ENCODE measurements around the gene LAGE3. TPM values are rescaled to one million over a fixed set of nuclear protein-coding genes. Genes with fewer than 3 reads are reported as not detected.

The LAGE3 gene
- polyA plus RNA-seq, 1 donor (not counting 4 experiments of a cell fraction or from before 2014, with no cell fraction given) = 9.3 TPM

- Histone ChIP-seq H3K4me1 (ENCODE audit: control insufficient read depth, extremely low read depth, insufficient read depth, low read length) (peaks cover 13% of the 10 kb centered on the region), H4K20me1 (ENCODE audit: control insufficient read depth, extremely low read depth, insufficient read depth, low read length) (no peaks in the 10 kb centered on the region), H3K9me1 (ENCODE audit: control insufficient read depth, extremely low read depth, insufficient read depth, low read length) (no peaks in the 10 kb centered on the region), H2AFZ (ENCODE audit: control insufficient read depth, low read length) (no peak overlapping the region), H3K79me2 (ENCODE audit: control insufficient read depth, insufficient read depth, low read length) (peaks cover 11% of the 10 kb centered on the region), H3K27me3 (ENCODE audit: control insufficient read depth, extremely low read depth, insufficient read depth, low read length) (no peaks in the 10 kb centered on the region), H3K4me2 (ENCODE audit: control insufficient read depth, extremely low read depth, insufficient read depth, low read depth, low read length) (peak overlapping the region; percentile 65), H3K9ac (ENCODE audit: control insufficient read depth, extremely low read depth, insufficient read depth, low read length) (peak overlapping the region; percentile 61), H3K27ac (ENCODE audit: control insufficient read depth, insufficient read depth, low read length) (no peak overlapping the region), H3K4me3 (ENCODE audit: control insufficient read depth in 2 of 3, extremely low read depth in 1 of 3, insufficient read depth in 2 of 3, low read depth in 1 of 3, low read length in 3 of 3) (peak overlapping the region in 1 of 3 experiments; percentile 71), H3K9me3 (ENCODE audit: control insufficient read depth, low read depth, low read length) (no peaks in the 10 kb centered on the region), H3K36me3 (ENCODE audit: control insufficient read depth in 2 of 2, extremely low read depth in 1 of 2, insufficient read depth in 2 of 2, low read length in 2 of 2) (peaks cover 5 to 7% of the 10 kb centered on the region in 2 experiments)
- DNase-seq (ENCODE audit: low read depth, low spot score) (no peak), FAIRE-seq (no peak)
- dilution Hi-C loops (cut with MboI; ENCODE audit: extremely low pct_ligation_motif_present, low sequenced_read_pairs) = no loop called here
- TF ChIP-seq EZH2 (IDR thresholded peaks at IDR 0.05; ENCODE audit: low read length) = no peak
- TF ChIP-seq CTCF (optimal IDR thresholded peaks at IDR 0.05 in 1 of 3, IDR thresholded peaks at IDR 0.05 in 1 of 3, conservative IDR thresholded peaks at IDR 0.05 in 1 of 3; ENCODE audit: extremely low read depth in 1 of 3, insufficient read depth in 2 of 3, low read length in 3 of 3) = no peak
Measured at GRCh38 chrX:154489182-154489581, 10.1 kb upstream of the LAGE3 start.

- peaks cover 13% of the 10 kb centered on the region for H3K4me1 ChIP-seq (ENCODE audit: control insufficient read depth, extremely low read depth, insufficient read depth, low read length)
- no peak for DNase-seq (ENCODE audit: low read depth, low spot score)
- H3K36me3 ChIP-seq (ENCODE audit: control insufficient read depth in 2 of 2, extremely low read depth in 1 of 2, insufficient read depth in 2 of 2, low read length in 2 of 2) = peaks cover 5 to 8% of the 10 kb centered on the region in 2 experiments
- no peaks in the 10 kb centered on the region for H3K9me3 ChIP-seq (ENCODE audit: control insufficient read depth, low read depth, low read length)
- H3K27me3 ChIP-seq (ENCODE audit: control insufficient read depth, extremely low read depth, insufficient read depth, low read length) = no peaks in the 10 kb centered on the region
- no peak overlapping the region for H3K9ac ChIP-seq (ENCODE audit: control insufficient read depth, extremely low read depth, insufficient read depth, low read length)
- TF ChIP-seq EZH2 (IDR thresholded peaks at IDR 0.05; ENCODE audit: low read length) (no peak), CTCF (optimal IDR thresholded peaks at IDR 0.05 in 1 of 3, IDR thresholded peaks at IDR 0.05 in 1 of 3, conservative IDR thresholded peaks at IDR 0.05 in 1 of 3; ENCODE audit: extremely low read depth in 1 of 3, insufficient read depth in 2 of 3, low read length in 3 of 3) (no peak)
- no peaks in the 10 kb centered on the region for H4K20me1 ChIP-seq (ENCODE audit: control insufficient read depth, extremely low read depth, insufficient read depth, low read length)
- no peak overlapping the region for H2AFZ ChIP-seq (ENCODE audit: control insufficient read depth, low read length)
- H3K9me1 ChIP-seq (ENCODE audit: control insufficient read depth, extremely low read depth, insufficient read depth, low read length) = no peaks in the 10 kb centered on the region
- H3K27ac ChIP-seq (ENCODE audit: control insufficient read depth, insufficient read depth, low read length) = no peak overlapping the region
- peaks cover 11% of the 10 kb centered on the region for H3K79me2 ChIP-seq (ENCODE audit: control insufficient read depth, insufficient read depth, low read length)
- no peak overlapping the region for H3K4me2 ChIP-seq (ENCODE audit: control insufficient read depth, extremely low read depth, insufficient read depth, low read depth, low read length)
- no peak for FAIRE-seq
- dilution Hi-C loops (cut with MboI; ENCODE audit: extremely low pct_ligation_motif_present, low sequenced_read_pairs) = no loop called here
- H3K4me3 ChIP-seq (ENCODE audit: control insufficient read depth in 2 of 3, extremely low read depth in 1 of 3, insufficient read depth in 2 of 3, low read depth in 1 of 3, low read length in 3 of 3) = no peak overlapping the region
Measured at GRCh38 chrX:154488336-154489075, 9.4 kb upstream of the LAGE3 start.
